OCI-LY7 (cell line): ENCODE measurements around the gene SLC39A10. TPM values are rescaled to one million over a fixed set of nuclear protein-coding genes. Genes with fewer than 3 reads are reported as not detected.

Experiments
- BruUV-seq: library from RNA; stranded (reverse); fragments of 400-500 nt; replicated peaks from 2 replicates; lab custom pipeline; 2021; lab: Mats Ljungman, UMichigan
- CTCF ChIA-PET: fragments of 300-600 bp; sonication (Branson Sonifier 250); formaldehyde crosslinking; loops from one replicate; lab custom pipeline; 2022; ENCODE audit warnings: antibody characterized with exemption; ENCODE audit not compliant: unreplicated experiment; lab: Charles Lee
- POLR2A ChIA-PET: fragments of 300-600 bp; sonication (Branson Sonifier 250); formaldehyde crosslinking; loops from one replicate; lab custom pipeline; 2022; ENCODE audit warnings: antibody characterized with exemption; lab: Charles Lee
- DNase-seq: peaks from one replicate; pipeline ENCODE4 v3.0.0-alpha.2; 2015; ENCODE audit warnings: low spot score
- H2AFZ ChIP-seq: fragments of 200-600 bp; sonication (generic), shearing (Covaris generic); 2 replicates; pipeline ENCODE4 v1.6.1; 2014; ENCODE audit warnings: mild to moderate bottlenecking, antibody characterized with exemption, low read length, moderate library complexity
- H3K27ac ChIP-seq: fragments of 200-600 bp; sonication (generic); 2 replicates; pipeline ENCODE4 v1.5.1; 2014; ENCODE audit warnings: mixed run types, low read depth, mild to moderate bottlenecking, moderate library complexity, low read length, inconsistent platforms; ENCODE audit not compliant: poor library complexity, severe bottlenecking
- H3K36me3 ChIP-seq: fragments of 200-600 bp; sonication (generic); 2 replicates; pipeline ENCODE4 v1.6.1; 2014; ENCODE audit warnings: mild to moderate bottlenecking, antibody characterized with exemption, low read length, moderate library complexity, mixed read lengths; ENCODE audit not compliant: insufficient read depth
- H3K4me1 ChIP-seq: fragments of 200-600 bp; sonication (generic); 2 replicates; pipeline ENCODE4 v1.5.1; 2014; ENCODE audit warnings: mild to moderate bottlenecking, low read length; ENCODE audit not compliant: insufficient read depth, poor library complexity, severe bottlenecking
- H3K4me2 ChIP-seq: fragments of 200-600 bp; sonication (generic); 2 replicates; pipeline ENCODE4 v1.6.1; 2014; ENCODE audit warnings: mild to moderate bottlenecking, low read length
- H3K4me3 ChIP-seq: fragments of 200-600 bp; sonication (generic); 2 replicates; pipeline ENCODE4 v1.5.1; 2014; ENCODE audit warnings: mild to moderate bottlenecking, low read depth, low read length; ENCODE audit not compliant: poor library complexity, severe bottlenecking
- H3K79me2 ChIP-seq: fragments of 200-600 bp; sonication (generic); 2 replicates; pipeline ENCODE4 v1.6.1; 2016; ENCODE audit warnings: low read depth, mild to moderate bottlenecking, low read length, moderate library complexity, mixed read lengths; ENCODE audit not compliant: insufficient read depth
- H3K9me2 ChIP-seq: fragments of 200-600 bp; sonication (generic); 2 replicates; pipeline ENCODE4 v1.6.1; 2016; ENCODE audit warnings: mild to moderate bottlenecking, low read length, mixed read lengths; ENCODE audit not compliant: insufficient read depth
- H3K9me3 ChIP-seq: fragments of 200-600 bp; sonication (generic); 2 replicates; pipeline ENCODE4 v1.6.1; 2014; ENCODE audit warnings: mild to moderate bottlenecking, mixed run types, low read length, mixed read lengths
- H4K20me1 ChIP-seq: fragments of 200-600 bp; sonication (generic); 2 replicates; pipeline ENCODE4 v1.6.1; 2014; ENCODE audit warnings: mild to moderate bottlenecking, antibody characterized with exemption, low read length, moderate library complexity, mixed read lengths; ENCODE audit not compliant: insufficient read depth
- EZH2phosphoT487 ChIP-seq: fragments of 200-600 bp; sonication (generic); IDR thresholded peaks from 2 replicates; pipeline ENCODE4 v1.6.1; 2018; ENCODE audit warnings: low read depth, borderline replicate concordance, mild to moderate bottlenecking, mixed run types, antibody characterized with exemption, low read length, moderate library complexity, mixed read lengths
- intact Hi-C: fragments of 100-400 bp; cut with micrococcal nuclease; formaldehyde crosslinking; loops from one replicate; pipeline ENCODE4 v1.10.0; 2022; ENCODE audit not compliant: unreplicated experiment
- total RNA-seq, 2 experiments: library from RNA; depleted of rRNA in 1 of 2; stranded (reverse); fragments of >200 nt in 1 of 2; shearing (Covaris generic) in 1 of 2; gene quantifications; 2 replicates each; pipeline ENCODE4 v1.2.3, GENCODE V29; 2014 to 2022
- TF ChIP-seq, protein P1 (sequence below): fragments of 200-600 bp; sonication (generic); conservative IDR thresholded peaks from 2 replicates; pipeline ENCODE4 v1.5.1; 2014; ENCODE audit warnings: mild to moderate bottlenecking, antibody characterized with exemption, low read length, moderate library complexity, mixed read lengths

SLC39A10 gene
- total RNA-seq, 2 experiments from 2014 or later = 14.7 to 31.9 TPM

DNA sequence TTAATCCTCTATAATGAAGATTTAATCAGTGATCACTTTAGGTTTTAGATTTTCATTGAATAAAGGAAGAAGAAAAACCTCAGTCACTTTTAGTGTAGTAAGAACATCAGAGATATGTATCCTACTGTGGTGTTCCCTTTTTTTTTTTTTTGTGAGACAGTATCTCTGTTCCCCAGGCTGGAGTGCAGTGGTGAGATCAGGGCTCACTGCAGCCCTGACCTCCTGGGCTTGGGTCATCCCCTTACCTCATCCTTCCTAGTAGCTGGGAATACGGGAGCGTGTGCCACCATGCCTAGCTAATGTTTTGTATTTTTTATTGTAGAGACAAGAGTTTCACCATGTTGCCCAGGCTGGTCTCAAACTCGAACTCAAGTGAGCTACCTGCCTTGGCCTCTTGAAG is 5.1 kb downstream of the SLC39A10 start:
- Histone ChIP-seq H2AFZ (no peak overlapping the region), H3K36me3 (no peaks in the 10 kb centered on the region), H3K79me2 (peaks cover 46% of the 10 kb centered on the region), H3K4me3 (no peak overlapping the region), H3K4me2 (no peak overlapping the region), H4K20me1 (no peaks in the 10 kb centered on the region), H3K9me3 (no peaks in the 10 kb centered on the region), H3K9me2 (no peaks in the 10 kb centered on the region), H3K27ac (no peak overlapping the region), H3K4me1 (peaks cover 24% of the 10 kb centered on the region)
- intact Hi-C loops = loop anchor here (5.0 kb wide), 2 partner anchors 330 to 405 kb away; partner anchors contain the start of gene DNAH7
- ChIA-PET POLR2A (interaction anchor here (0.6 to 1.6 kb wide), 8 partner anchors 8 to 343 kb away, joined by 3 to 14 read pairs (median 4); no protein-coding TSS in a partner anchor), CTCF (interaction anchor here (0.8 to 1.2 kb wide), 2 partner anchors 86 to 406 kb away, joined by 3 to 4 read pairs; no protein-coding TSS in a partner anchor)
- no TSS peak for BruUV-seq
- DNase-seq = no peak
- no peak for TF ChIP-seq EZH2phosphoT487
- TF ChIP-seq, protein P1, sequence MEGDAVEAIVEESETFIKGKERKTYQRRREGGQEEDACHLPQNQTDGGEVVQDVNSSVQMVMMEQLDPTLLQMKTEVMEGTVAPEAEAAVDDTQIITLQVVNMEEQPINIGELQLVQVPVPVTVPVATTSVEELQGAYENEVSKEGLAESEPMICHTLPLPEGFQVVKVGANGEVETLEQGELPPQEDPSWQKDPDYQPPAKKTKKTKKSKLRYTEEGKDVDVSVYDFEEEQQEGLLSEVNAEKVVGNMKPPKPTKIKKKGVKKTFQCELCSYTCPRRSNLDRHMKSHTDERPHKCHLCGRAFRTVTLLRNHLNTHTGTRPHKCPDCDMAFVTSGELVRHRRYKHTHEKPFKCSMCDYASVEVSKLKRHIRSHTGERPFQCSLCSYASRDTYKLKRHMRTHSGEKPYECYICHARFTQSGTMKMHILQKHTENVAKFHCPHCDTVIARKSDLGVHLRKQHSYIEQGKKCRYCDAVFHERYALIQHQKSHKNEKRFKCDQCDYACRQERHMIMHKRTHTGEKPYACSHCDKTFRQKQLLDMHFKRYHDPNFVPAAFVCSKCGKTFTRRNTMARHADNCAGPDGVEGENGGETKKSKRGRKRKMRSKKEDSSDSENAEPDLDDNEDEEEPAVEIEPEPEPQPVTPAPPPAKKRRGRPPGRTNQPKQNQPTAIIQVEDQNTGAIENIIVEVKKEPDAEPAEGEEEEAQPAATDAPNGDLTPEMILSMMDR = no peak

DNA sequence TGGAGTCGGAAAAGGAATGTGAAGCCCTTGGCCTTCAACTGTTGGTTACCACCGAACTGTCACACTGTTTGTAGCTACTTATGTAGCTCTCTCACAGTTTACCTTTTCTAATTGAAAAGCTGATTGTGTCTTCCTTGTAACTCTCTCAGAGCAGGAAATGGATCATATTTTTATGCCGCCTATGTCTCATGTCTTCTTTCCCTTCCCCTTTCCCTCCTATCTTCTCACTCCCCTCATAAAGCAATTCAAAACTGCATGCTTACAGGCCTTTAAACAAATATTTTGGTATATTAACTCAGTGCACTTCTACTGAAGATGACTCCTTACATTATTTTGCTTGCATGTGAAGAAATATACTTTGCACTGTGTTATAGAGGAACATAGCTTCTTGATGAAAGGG is 6.0 kb downstream of the SLC39A10 start:
- no TSS peak for BruUV-seq
- no peak overlapping the region for H3K27ac ChIP-seq
- intact Hi-C loops = loop anchor here (5.0 kb wide), 2 partner anchors 331 to 404 kb away; partner anchors contain the start of gene DNAH7

More for the DNA sequence above, 6.0 kb downstream of the SLC39A10 start:
- CTCF ChIA-PET = interaction anchor here (0.8 to 1.2 kb wide), 2 partner anchors 87 to 405 kb away, joined by 3 to 4 read pairs; no protein-coding TSS in a partner anchor
- TF ChIP-seq, protein P1 = no peak
- TF ChIP-seq EZH2phosphoT487 = no peak
- Histone ChIP-seq H2AFZ (no peak overlapping the region), H3K9me2 (no peaks in the 10 kb centered on the region), H3K79me2 (peaks cover 41% of the 10 kb centered on the region), H4K20me1 (no peaks in the 10 kb centered on the region), H3K4me2 (no peak overlapping the region), H3K4me1 (peaks cover 24% of the 10 kb centered on the region), H3K9me3 (no peaks in the 10 kb centered on the region), H3K36me3 (no peaks in the 10 kb centered on the region), H3K4me3 (no peak overlapping the region)
- DNase-seq = no peak
- POLR2A ChIA-PET = interaction anchor here (0.6 to 1.6 kb wide), 8 partner anchors 9 to 344 kb away, joined by 3 to 14 read pairs (median 4); no protein-coding TSS in a partner anchor
